HG02870 (cell line): ENCODE measurements around the gene DNAJC11.

Experiments used
- ATAC-seq: cut with Tn5 transposase; IDR thresholded peaks from one replicate; pipeline ENCODE4 v1.9.1; 2021; ENCODE audit warnings: mild to moderate bottlenecking, moderate library complexity; ENCODE audit not compliant: unreplicated experiment

The DNAJC11 gene

GRCh38 chr1:6587261-6588005, 114.2 kb downstream of the DNAJC11 start:
- ATAC-seq: no peak

GRCh38 chr1:6586404-6586816, 115.2 kb downstream of the DNAJC11 start:
- no peak for ATAC-seq

- ATAC-seq: no peak
Observed at GRCh38 chr1:6585841-6586240, 115.8 kb downstream of the DNAJC11 start.

GRCh38 chr1:6585081-6585722, 116.4 kb downstream of the DNAJC11 start:
- ATAC-seq: no peak
